Measurements from ENCODE around the gene FDXACB1. TPM values are rescaled to one million over a fixed set of nuclear protein-coding genes. Genes with fewer than 3 reads are reported as not detected.

FDXACB1 gene
- total RNA-seq, 1 experiment from 2014 or later: 1.0 TPM

DNA sequence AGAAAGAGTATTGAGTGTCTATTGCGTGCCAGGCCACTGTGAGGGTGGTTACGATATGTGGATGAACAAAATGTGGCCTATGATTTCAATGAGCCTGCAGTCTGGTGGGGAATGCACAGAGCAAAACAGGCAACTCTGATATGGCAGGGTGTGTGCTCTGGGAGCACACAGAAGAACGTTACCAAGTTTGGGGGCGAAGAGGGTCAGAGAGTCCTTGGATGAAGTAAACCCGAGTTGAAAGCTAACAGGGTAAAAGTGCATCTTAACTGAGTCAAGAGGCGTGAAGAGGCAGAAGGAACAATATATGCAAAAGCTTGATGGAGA is 634 bp upstream of the FDXACB1 start:
- no peak for TF ChIP-seq CTCF (IDR thresholded peaks at IDR 0.05; ENCODE audit: unreplicated experiment)
- peaks cover 6% of the 10 kb centered on the region for H3K4me1 Mint-ChIP-seq (ENCODE audit: insufficient read depth, unreplicated experiment)
- no peaks in the 10 kb centered on the region for H3K27me3 Mint-ChIP-seq (ENCODE audit: insufficient read depth, unreplicated experiment)
- no peak for DNase-seq (ENCODE audit: unreplicated experiment)
- POLR2A ChIA-PET: interaction anchor here (0.7 to 5.0 kb wide), 14 partner anchors 9 to 146 kb away, joined by 3 to 41 read pairs (median 6); partner anchors contain the start of genes ALG9, C11orf52, CRYAB and DLAT
- CTCF ChIA-PET: interaction anchor here (0.8 to 5.1 kb wide), 5 partner anchors 9 to 102 kb away, joined by 3 to 22 read pairs (median 5); partner anchors contain the start of gene ALG9
- intact Hi-C loops (cut with micrococcal nuclease): loop anchor here (1.0 to 10.0 kb wide), 9 partner anchors 39 to 285 kb away; partner anchors contain the start of genes C11orf52, DLAT, IL18 and NKAPD1
- peak overlapping the region; percentile 97 for H3K27ac Mint-ChIP-seq (ENCODE audit: low read depth, unreplicated experiment)
- H3K36me3 Mint-ChIP-seq (ENCODE audit: insufficient read depth, unreplicated experiment): peaks cover 36% of the 10 kb centered on the region
- H3K9me3 Mint-ChIP-seq (ENCODE audit: unreplicated experiment): no peaks in the 10 kb centered on the region
- peak overlapping the region; percentile 95 for H3K4me3 Mint-ChIP-seq (ENCODE audit: unreplicated experiment)
- BruUV-seq (replicated peaks): TSS peak; percentile 87

DNA sequence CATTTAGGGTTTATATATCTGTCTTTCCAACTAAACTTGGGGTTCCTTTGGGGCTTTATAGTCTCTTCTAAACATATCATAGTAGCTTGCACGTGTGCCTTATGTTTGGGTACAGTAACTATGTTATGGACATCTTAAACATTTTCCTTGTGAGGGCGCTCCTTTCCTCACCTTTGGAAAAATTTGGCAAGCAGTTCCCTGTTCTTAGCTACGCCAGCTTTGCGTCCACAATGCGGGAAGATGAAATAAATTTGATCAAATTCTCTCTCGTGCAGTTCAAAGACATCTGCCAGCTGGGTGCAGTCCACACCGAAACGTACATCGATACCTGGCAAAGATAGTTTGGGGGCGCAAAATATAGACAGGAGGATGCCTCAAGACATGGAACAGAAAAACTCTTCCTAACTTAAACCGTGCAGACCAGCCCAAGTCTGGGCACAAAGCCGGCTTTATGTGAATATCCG is 548 bp downstream of the FDXACB1 start:
- H3K27me3 Mint-ChIP-seq (ENCODE audit: insufficient read depth, unreplicated experiment): no peaks in the 10 kb centered on the region
- POLR2A ChIA-PET: interaction anchor here (0.7 to 5.0 kb wide), 16 partner anchors 31 to 208 kb away, joined by 3 to 41 read pairs (median 6); partner anchors contain the start of genes C11orf52, CRYAB, DIXDC1 and DLAT
- BruUV-seq (replicated peaks): TSS peak; percentile 56
- peak overlapping the region; percentile 95 for H3K4me3 Mint-ChIP-seq (ENCODE audit: unreplicated experiment)
- H3K27ac Mint-ChIP-seq (ENCODE audit: low read depth, unreplicated experiment): peak overlapping the region; percentile 97
- CTCF ChIA-PET: interaction anchor here (0.6 to 4.1 kb wide), 22 partner anchors 9 to 402 kb away, joined by 3 to 43 read pairs (median 4); partner anchors contain the start of gene DIXDC1
- TF ChIP-seq CTCF (IDR thresholded peaks at IDR 0.05; ENCODE audit: unreplicated experiment): no peak
- no peaks in the 10 kb centered on the region for H3K9me3 Mint-ChIP-seq (ENCODE audit: unreplicated experiment)
- H3K4me1 Mint-ChIP-seq (ENCODE audit: insufficient read depth, unreplicated experiment): peaks cover 6% of the 10 kb centered on the region
- H3K36me3 Mint-ChIP-seq (ENCODE audit: insufficient read depth, unreplicated experiment): peaks cover 24% of the 10 kb centered on the region
- DNase-seq (ENCODE audit: unreplicated experiment): peak; percentile 63
- intact Hi-C loops (cut with micrococcal nuclease): loop anchor here (2.0 to 10.0 kb wide), 4 partner anchors 40 to 286 kb away; partner anchors contain the start of genes C11orf52, IL18, NKAPD1 and PIH1D2

GRCh38 chr11:111871693-111872161 is 7.2 kb downstream of the FDXACB1 start:
- no TSS peak for BruUV-seq (replicated peaks)
- H3K4me1 Mint-ChIP-seq (ENCODE audit: insufficient read depth, unreplicated experiment): peaks cover 12% of the 10 kb centered on the region
- no peaks in the 10 kb centered on the region for H3K9me3 Mint-ChIP-seq (ENCODE audit: unreplicated experiment)
- DNase-seq (ENCODE audit: unreplicated experiment): peak; percentile 1
- ChIA-PET POLR2A (interaction anchor here (0.5 to 3.5 kb wide), 31 partner anchors 8 to 1583 kb away, joined by 3 to 29 read pairs (median 5); partner anchors contain the start of genes CFAP68, DLAT, NKAPD1 and PIH1D2), CTCF (interaction anchor here (0.6 to 5.5 kb wide), 12 partner anchors 9 to 396 kb away, joined by 3 to 35 read pairs (median 4); no protein-coding TSS in a partner anchor)
- TF ChIP-seq CTCF (IDR thresholded peaks at IDR 0.05; ENCODE audit: unreplicated experiment): no peak
- intact Hi-C loops (cut with micrococcal nuclease): loop anchor here (10.0 kb wide), 1 partner anchor 293 kb away; the partner anchor contains the start of genes IL18 and TEX12
- H3K4me3 Mint-ChIP-seq (ENCODE audit: unreplicated experiment): peak overlapping the region; percentile 96
- peak overlapping the region; percentile 57 for H3K27ac Mint-ChIP-seq (ENCODE audit: low read depth, unreplicated experiment)
- no peaks in the 10 kb centered on the region for H3K27me3 Mint-ChIP-seq (ENCODE audit: insufficient read depth, unreplicated experiment)
- peaks cover 25% of the 10 kb centered on the region for H3K36me3 Mint-ChIP-seq (ENCODE audit: insufficient read depth, unreplicated experiment)
